Measurements from ENCODE around the gene ERGIC1. TPM values are rescaled to one million over a fixed set of nuclear protein-coding genes. Genes with fewer than 3 reads are reported as not detected.

The ERGIC1 gene
- total and polyA plus RNA-seq, 10 of the 15 experiments (the other 5 are each of a cell fraction or from before 2014, with no cell fraction given) = 8.8 to 104 (median 76.3) TPM

- in situ Hi-C loops (cut with MboI) = no loop called here
Observed at GRCh38 chr5:172975289-172975688, 141.2 kb downstream of the ERGIC1 start.

GRCh38 chr5:172979778-172980177, 145.7 kb downstream of the ERGIC1 start:
- DNase-seq (ENCODE audit: low read depth, low spot score) (no peak), ATAC-seq (no peak), FAIRE-seq (no peak)
- no peak overlapping the region for H3K9ac ChIP-seq (ENCODE audit: control insufficient read depth, insufficient read depth, low read length)
- POLR2A ChIA-PET = interaction anchor here (0.7 to 0.8 kb wide), 2 partner anchors 52 to 173 kb away, joined by 3 to 4 read pairs; no protein-coding TSS in a partner anchor
- H2AFZ ChIP-seq (ENCODE audit: control insufficient read depth, low read depth, low read length) = no peak overlapping the region
- CTCF ChIA-PET = interaction anchor here (1.0 to 4.2 kb wide), 7 partner anchors 80 to 351 kb away, joined by 3 to 22 read pairs (median 7); partner anchors contain the start of gene BNIP1
- TF ChIP-seq, protein P1, sequence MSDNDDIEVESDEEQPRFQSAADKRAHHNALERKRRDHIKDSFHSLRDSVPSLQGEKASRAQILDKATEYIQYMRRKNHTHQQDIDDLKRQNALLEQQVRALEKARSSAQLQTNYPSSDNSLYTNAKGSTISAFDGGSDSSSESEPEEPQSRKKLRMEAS (IDR thresholded peaks at IDR 0.05; ENCODE audit: low read depth, low read length) = no peak
- TF ChIP-seq ZSCAN29 (IDR thresholded peaks at IDR 0.05) = no peak
- TF ChIP-seq SKIL (IDR thresholded peaks at IDR 0.05; ENCODE audit: low read depth, poor library complexity, severe bottlenecking) = no peak
- TF ChIP-seq HDGF (IDR thresholded peaks at IDR 0.05) = no peak
- TF ChIP-seq STAT3 (IDR thresholded peaks at IDR 0.05; ENCODE audit: low read depth, low read length) = no peak
- no peak for TF ChIP-seq SREBF1 (IDR thresholded peaks at IDR 0.05; ENCODE audit: low read length)
- H4K20me1 ChIP-seq (ENCODE audit: control insufficient read depth, insufficient read depth) = no peaks in the 10 kb centered on the region; the same call in 1 of the 2 replicates
- peaks cover 15% of the 10 kb centered on the region for H3K79me2 ChIP-seq (ENCODE audit: control insufficient read depth, insufficient read depth, low read length)
- no peaks in the 10 kb centered on the region for H3K4me1 ChIP-seq (ENCODE audit: control insufficient read depth, insufficient read depth, low read length)
- no TSS peak for BruUV-seq (replicated peaks)
- RAD21 ChIA-PET (ENCODE audit: unreplicated experiment) = interaction anchor here (1.2 to 1.6 kb wide), 5 partner anchors 55 to 302 kb away, joined by 3 to 6 read pairs (median 4); no protein-coding TSS in a partner anchor
- intact Hi-C loops (cut with micrococcal nuclease; ENCODE audit: unreplicated experiment) = loop anchor here (2.0 kb wide), 1 partner anchor 307 kb away; no protein-coding TSS in a partner anchor
- in situ Hi-C loops (cut with MboI) = loop anchor here (5.0 to 10.0 kb wide), 5 partner anchors 163 to 605 kb away; partner anchors contain the start of gene BNIP1
- H3K27me3 ChIP-seq (replicated peaks in 1 of 2; ENCODE audit: control insufficient read depth in 2 of 2, insufficient read depth in 2 of 2, low read length in 1 of 2) = no peaks in the 10 kb centered on the region
- no peak overlapping the region for H3K4me3 ChIP-seq
- WGBS (ENCODE audit: insufficient coverage, insufficient replicate concordance, low lambda C conversion rate, missing lambda C conversion rate) = 72% methylated on average over 4 of the region's 4 CpGs
- H3K9me3 ChIP-seq (replicated peaks; ENCODE audit: control insufficient read depth, insufficient read depth, low read length) = no peaks in the 10 kb centered on the region
- H3K4me2 ChIP-seq (ENCODE audit: control insufficient read depth, insufficient read depth) = no peak overlapping the region
- SMC1A ChIA-PET (ENCODE audit: uncharacterized antibody, unreplicated experiment) = interaction anchor here (1.0 to 1.9 kb wide), 3 partner anchors 56 to 314 kb away, joined by 3 to 5 read pairs (median 4); no protein-coding TSS in a partner anchor
- no peaks in the 10 kb centered on the region for H3K36me3 ChIP-seq (ENCODE audit: control insufficient read depth in 2 of 2, insufficient read depth in 2 of 2, low read length in 1 of 2)
- H3K27ac ChIP-seq (ENCODE audit: control insufficient read depth, insufficient read depth) = no peak overlapping the region

More at GRCh38 chr5:172975289-172975688, 141.2 kb downstream of the ERGIC1 start:
- no peak overlapping the region for H3K4me2 ChIP-seq (ENCODE audit: control insufficient read depth, insufficient read depth)
- ChIA-PET CTCF (no interaction called here), SMC1A (ENCODE audit: uncharacterized antibody, unreplicated experiment) (no interaction called here), POLR2A (interaction anchor here (0.7 kb wide), 1 partner anchor 219 kb away, joined by 4 read pairs; no protein-coding TSS in a partner anchor), RAD21 (ENCODE audit: unreplicated experiment) (no interaction called here)
- no peak for TF ChIP-seq BMI1 (IDR thresholded peaks at IDR 0.05; ENCODE audit: borderline replicate concordance)
- no peak for TF ChIP-seq SMAD1 (IDR thresholded peaks at IDR 0.05; ENCODE audit: low read depth, partially characterized antibody)
- no peak for TF ChIP-seq ZNF207 (IDR thresholded peaks at IDR 0.05; ENCODE audit: borderline replicate concordance)
- no peak for TF ChIP-seq USF1 (IDR thresholded peaks at IDR 0.05; ENCODE audit: borderline replicate concordance, extremely low read length, insufficient read depth, low read depth, low read length)
- TF ChIP-seq SP1 (IDR thresholded peaks at IDR 0.05; ENCODE audit: low read depth, low read length) = no peak
- TF ChIP-seq STAT3 (IDR thresholded peaks at IDR 0.05; ENCODE audit: low read depth, low read length) = no peak
- BruUV-seq (replicated peaks) = no TSS peak
- no peak overlapping the region for H2AFZ ChIP-seq (ENCODE audit: control insufficient read depth, low read depth, low read length)
- no peaks in the 10 kb centered on the region for H3K4me1 ChIP-seq (ENCODE audit: control insufficient read depth, insufficient read depth, low read length)
- no peaks in the 10 kb centered on the region for H3K79me2 ChIP-seq (ENCODE audit: control insufficient read depth, insufficient read depth, low read length)
- H3K36me3 ChIP-seq (ENCODE audit: control insufficient read depth in 2 of 2, insufficient read depth in 2 of 2, low read length in 1 of 2) = no peaks in the 10 kb centered on the region
- H3K27me3 ChIP-seq (replicated peaks in 1 of 2; ENCODE audit: control insufficient read depth in 2 of 2, insufficient read depth in 2 of 2, low read length in 1 of 2) = no peaks in the 10 kb centered on the region
- H3K4me3 ChIP-seq = no peak overlapping the region
- FAIRE-seq (no peak), ATAC-seq (no peak), DNase-seq (ENCODE audit: low read depth, low spot score) (no peak)
- H3K27ac ChIP-seq (ENCODE audit: control insufficient read depth, insufficient read depth) = no peak overlapping the region
- H3K9ac ChIP-seq (ENCODE audit: control insufficient read depth, insufficient read depth, low read length) = no peak overlapping the region
- H4K20me1 ChIP-seq (ENCODE audit: control insufficient read depth, insufficient read depth) = no peaks in the 10 kb centered on the region; the same call in 1 of the 2 replicates
- no peaks in the 10 kb centered on the region for H3K9me3 ChIP-seq (replicated peaks; ENCODE audit: control insufficient read depth, insufficient read depth, low read length)
- intact Hi-C loops (cut with micrococcal nuclease; ENCODE audit: unreplicated experiment) = no loop called here
- 85% methylated on average over 11 of the region's 11 CpGs for WGBS (ENCODE audit: insufficient coverage, insufficient replicate concordance, low lambda C conversion rate, missing lambda C conversion rate)
